GM12873 (cell line): ENCODE results near the gene ZNF536.

ENCODE experiments used
- CTCF ChIP-seq: IDR thresholded peaks from 2 replicates; pipeline ENCODE4 v1.5.1; 2012; ENCODE audit warnings: low read depth, mild to moderate bottlenecking, moderate library complexity, low read length, control low read depth; ENCODE audit not compliant: insufficient read depth; ENCODE audit errors: missing control alignments

Gene ZNF536

GRCh38 chr19:30482956-30483355, 110.8 kb downstream of the ZNF536 start:
- TF ChIP-seq CTCF = no peak

DNA sequence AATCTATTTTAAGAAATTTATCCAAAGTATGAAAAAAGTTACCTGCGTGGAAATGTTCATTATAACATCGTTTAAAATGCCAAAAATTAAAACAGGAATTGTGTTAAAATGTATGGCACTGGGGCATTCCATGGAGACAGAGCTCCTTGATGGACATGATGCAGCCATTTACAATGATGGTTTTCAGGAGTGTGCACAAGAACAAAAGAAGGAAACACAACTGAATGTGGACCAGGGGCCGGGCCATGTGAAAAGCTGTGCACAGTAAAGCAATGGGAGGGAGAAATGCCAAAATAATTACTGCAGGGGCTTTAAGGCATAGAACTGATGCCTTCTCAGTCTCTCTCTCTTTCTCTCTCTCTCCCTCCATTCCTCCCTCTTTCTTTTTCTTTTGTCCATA, 115.0 kb downstream of the ZNF536 start:
- no peak for TF ChIP-seq CTCF

DNA sequence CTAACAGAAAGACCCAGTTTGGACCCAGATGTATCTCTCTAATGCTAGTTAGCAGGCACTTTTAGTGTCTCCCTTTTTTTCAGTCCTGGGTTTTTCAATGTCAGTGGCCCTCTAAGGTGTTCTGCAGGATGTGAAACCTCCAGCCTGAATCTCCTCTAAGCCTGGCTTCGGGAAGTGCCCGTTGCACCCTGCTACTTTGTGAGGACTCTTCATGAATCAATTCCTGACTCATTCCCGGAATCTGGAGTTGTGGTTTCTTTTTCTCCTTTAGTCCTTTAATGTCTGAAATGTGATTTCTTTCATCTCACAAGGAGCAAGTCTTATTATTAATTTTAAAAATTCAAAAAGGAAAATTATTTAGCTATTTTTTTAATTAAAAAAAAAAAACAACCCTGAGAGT, 116.0 kb downstream of the ZNF536 start:
- no peak for TF ChIP-seq CTCF

- no peak for TF ChIP-seq CTCF
Observed at GRCh38 chr19:30490760-30491159, 118.6 kb downstream of the ZNF536 start.

DNA sequence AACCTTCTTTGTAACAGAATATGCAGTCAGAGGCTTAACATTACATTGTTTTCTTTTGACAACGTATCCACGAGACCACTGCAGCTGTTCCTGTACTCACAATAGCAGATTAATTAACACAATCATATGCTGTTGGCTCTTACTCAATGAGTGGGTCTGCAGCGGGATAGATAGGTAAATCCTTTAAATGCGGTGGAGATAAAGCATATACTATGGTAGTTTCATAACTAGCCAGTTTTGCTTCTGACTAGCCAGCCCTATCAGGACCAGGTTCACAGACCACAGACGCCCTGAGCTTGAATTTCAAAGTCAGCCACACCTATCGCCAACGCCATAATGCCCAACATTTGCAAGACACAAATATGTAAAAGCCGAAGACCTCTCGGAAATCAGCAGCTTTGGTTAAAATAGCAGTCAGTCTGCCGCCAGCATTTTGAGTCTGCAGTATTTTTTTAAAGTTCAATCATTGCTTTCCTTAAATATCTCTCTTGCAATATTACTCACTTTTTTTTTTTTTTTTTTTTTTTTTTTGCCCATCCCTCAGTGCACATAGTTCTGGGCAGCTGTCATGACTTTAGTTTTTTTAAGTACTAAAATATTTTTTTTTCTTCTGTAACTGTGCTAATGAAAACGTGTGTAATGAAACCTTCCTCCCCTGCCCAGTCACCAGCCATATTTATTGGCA, 120.5 kb downstream of the ZNF536 start:
- no peak for TF ChIP-seq CTCF

- no peak for TF ChIP-seq CTCF
Observed at GRCh38 chr19:30497034-30497433, 124.8 kb downstream of the ZNF536 start.

DNA sequence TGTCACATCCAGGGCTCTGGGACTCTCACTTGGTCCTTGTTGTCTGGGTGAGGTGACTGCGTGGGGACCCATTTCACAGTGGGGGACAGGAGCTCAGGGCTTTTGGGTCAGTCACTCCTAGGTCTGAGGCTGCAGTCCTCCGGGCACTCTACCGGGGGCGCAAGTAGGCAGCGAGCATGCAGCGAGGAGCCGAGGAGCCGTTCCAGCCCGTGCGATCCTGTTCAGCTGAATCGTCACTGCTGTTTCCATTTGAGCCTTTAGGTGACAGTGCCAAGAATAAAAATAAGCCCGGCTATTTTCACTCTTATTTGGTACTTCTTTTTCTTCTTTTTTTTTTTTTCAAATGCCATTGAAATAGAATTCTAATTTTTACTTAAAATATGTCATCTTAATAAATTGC, 126.5 kb downstream of the ZNF536 start:
- no peak for TF ChIP-seq CTCF
